ENCODE data around the gene PPIL4. TPM values are rescaled to one million over a fixed set of nuclear protein-coding genes. Genes with fewer than 3 reads are reported as not detected.
"Not testable (repeated sequence)": the region's sequence is repeated elsewhere in the genome, so short reads cannot be mapped to it uniquely, and the experiment has no call there.

The PPIL4 gene
- total RNA-seq, 1 donor from 2014 or later: 28.8 TPM

GRCh38 chr6:149503276-149503675 lies 42.6 kb downstream of the PPIL4 start:
- Histone ChIP-seq H3K9me3 (no peaks in the 10 kb centered on the region), H3K36me3 (peaks cover 33% of the 10 kb centered on the region), H3K27ac (no peak overlapping the region), H3K4me3 (no peak overlapping the region), H3K27me3 (no peaks in the 10 kb centered on the region), H3K4me1 (no peaks in the 10 kb centered on the region)
- ATAC-seq: no peak
- DNase-seq: no peak
- intact Hi-C loops (cut with DNase I): no loop called here
- no peak for TF ChIP-seq CTCF (IDR thresholded peaks at IDR 0.05)

GRCh38 chr6:149501768-149502167 lies 44.1 kb downstream of the PPIL4 start:
- no peak for DNase-seq
- no peak for ATAC-seq
- Histone ChIP-seq H3K27me3 (no peaks in the 10 kb centered on the region), H3K4me3 (no peak overlapping the region), H3K9me3 (no peaks in the 10 kb centered on the region), H3K4me1 (no peaks in the 10 kb centered on the region), H3K27ac (no peak overlapping the region), H3K36me3 (peaks cover 32% of the 10 kb centered on the region)
- TF ChIP-seq CTCF (IDR thresholded peaks at IDR 0.05): no peak
- intact Hi-C loops (cut with DNase I): no loop called here

GRCh38 chr6:149501201-149501600 lies 44.6 kb downstream of the PPIL4 start:
- no peak for ATAC-seq
- Histone ChIP-seq H3K27ac (no peak overlapping the region), H3K9me3 (no peaks in the 10 kb centered on the region), H3K27me3 (no peaks in the 10 kb centered on the region), H3K4me3 (no peak overlapping the region), H3K36me3 (peaks cover 27% of the 10 kb centered on the region), H3K4me1 (no peaks in the 10 kb centered on the region)
- intact Hi-C loops (cut with DNase I): no loop called here
- no peak for DNase-seq
- no peak for TF ChIP-seq CTCF (IDR thresholded peaks at IDR 0.05)

GRCh38 chr6:149500096-149500495 lies 45.7 kb downstream of the PPIL4 start:
- H3K36me3 ChIP-seq: peaks cover 16% of the 10 kb centered on the region
- intact Hi-C loops (cut with DNase I): no loop called here
- no peak for TF ChIP-seq CTCF (IDR thresholded peaks at IDR 0.05)
- no peak overlapping the region for H3K27ac ChIP-seq
- H3K4me3 ChIP-seq: no peak overlapping the region
- ATAC-seq (no peak), DNase-seq (no peak)
- no peaks in the 10 kb centered on the region for H3K27me3 ChIP-seq
- no peaks in the 10 kb centered on the region for H3K4me1 ChIP-seq
- H3K9me3 ChIP-seq: no peaks in the 10 kb centered on the region

GRCh38 chr6:149499066-149499465 lies 46.8 kb downstream of the PPIL4 start:
- no peaks in the 10 kb centered on the region for H3K27me3 ChIP-seq
- no peak for DNase-seq
- intact Hi-C loops (cut with DNase I): no loop called here
- H3K4me3 ChIP-seq: no peak overlapping the region
- peaks cover 6% of the 10 kb centered on the region for H3K36me3 ChIP-seq
- no peak overlapping the region for H3K27ac ChIP-seq
- no peaks in the 10 kb centered on the region for H3K4me1 ChIP-seq
- no peak for ATAC-seq
- no peaks in the 10 kb centered on the region for H3K9me3 ChIP-seq
- TF ChIP-seq CTCF (IDR thresholded peaks at IDR 0.05): no peak

GRCh38 chr6:149497365-149497764 lies 48.5 kb downstream of the PPIL4 start:
- DNase-seq: no peak
- intact Hi-C loops (cut with DNase I): no loop called here

GRCh38 chr6:149496597-149496996 lies 49.2 kb downstream of the PPIL4 start:
- ATAC-seq; intact Hi-C loops (cut with DNase I); H3K36me3 ChIP-seq; H3K27me3 ChIP-seq; H3K27ac ChIP-seq; H3K4me1 ChIP-seq; H3K4me3 ChIP-seq; H3K9me3 ChIP-seq; DNase-seq: not testable (repeated sequence)

More at GRCh38 chr6:149497365-149497764, 48.5 kb downstream of the PPIL4 start:
- no peak overlapping the region for H3K4me3 ChIP-seq
- H3K9me3 ChIP-seq: no peaks in the 10 kb centered on the region
- no peaks in the 10 kb centered on the region for H3K27me3 ChIP-seq
- peaks cover 2% of the 10 kb centered on the region for H3K36me3 ChIP-seq
- ATAC-seq: no peak
- no peak for TF ChIP-seq CTCF (IDR thresholded peaks at IDR 0.05)
- no peaks in the 10 kb centered on the region for H3K4me1 ChIP-seq
- no peak overlapping the region for H3K27ac ChIP-seq

- H3K27ac ChIP-seq; ATAC-seq; intact Hi-C loops (cut with DNase I); H3K27me3 ChIP-seq; DNase-seq; H3K4me3 ChIP-seq; H3K9me3 ChIP-seq; H3K4me1 ChIP-seq; H3K36me3 ChIP-seq: not testable (repeated sequence)
Observed at GRCh38 chr6:149495349-149496016, 50.4 kb downstream of the PPIL4 start.

Data from upper lobe of right lung (tissue), 1 donor.